ENCODE results near the gene TBX1.
A peak's percentile ranks its signal among the peaks of the same experiment; 100 is the strongest.

TBX1 gene

DNA sequence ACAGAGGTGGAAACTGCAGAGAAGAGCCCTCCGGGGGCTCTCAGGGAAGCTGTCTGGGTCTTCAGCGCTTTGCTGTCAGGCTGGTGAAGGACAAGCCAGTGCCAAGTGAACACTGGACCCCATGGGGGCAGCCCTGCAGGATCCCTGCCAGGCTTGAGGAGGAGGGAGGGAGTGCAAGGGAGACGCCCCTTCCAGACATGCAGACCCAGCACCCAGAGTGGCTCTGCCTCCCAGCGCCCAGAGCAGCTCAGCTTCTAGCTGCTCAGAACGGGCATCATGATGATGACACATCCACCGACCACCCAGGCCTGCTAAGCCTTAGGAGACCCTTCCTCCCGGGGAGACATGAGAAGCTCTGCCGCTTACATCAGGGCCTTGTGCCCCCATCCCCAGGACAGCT, 39.7 kb downstream of the TBX1 start:
- no peak for DNase-seq (ENCODE audit: low spot score)

- peak; percentile 52 for DNase-seq (ENCODE audit: low spot score)
These were observed 40.2 kb downstream of the TBX1 start for GRCh38 chr22:19800761-19801244.

DNA sequence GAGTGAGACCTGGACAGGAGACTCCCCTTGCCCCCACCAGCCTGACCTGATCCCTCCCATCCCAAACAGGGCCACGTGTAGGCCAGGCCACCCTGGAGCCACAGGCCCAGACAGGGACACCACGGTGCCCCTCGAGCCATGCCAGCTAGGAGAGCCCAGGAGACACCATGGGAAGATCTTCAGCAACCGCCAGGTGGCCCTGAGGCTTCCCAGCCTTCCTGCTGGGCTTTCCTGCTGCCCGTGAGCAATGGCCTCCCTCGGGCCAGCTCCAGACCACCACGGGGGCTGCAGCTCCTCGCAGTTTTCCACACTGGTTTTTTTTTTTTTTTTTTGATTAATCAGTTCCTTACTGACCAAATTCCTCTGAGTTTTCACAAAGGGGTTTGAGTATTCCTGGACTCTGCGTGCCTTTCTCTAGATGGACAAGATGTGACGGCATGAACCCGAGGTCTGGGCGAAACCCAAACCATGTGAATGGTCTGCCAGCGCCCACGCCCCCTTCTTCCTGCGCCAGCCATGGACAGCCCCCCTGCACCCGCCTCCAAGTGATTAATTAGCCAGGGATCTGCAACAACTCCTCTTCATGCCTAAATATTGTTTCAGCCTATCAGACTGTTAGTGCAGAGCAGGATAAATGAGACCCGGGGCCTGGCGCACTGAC, 40.9 kb downstream of the TBX1 start:
- no peak for DNase-seq (ENCODE audit: low spot score)

- no peak for DNase-seq (ENCODE audit: low spot score)
These were observed 41.7 kb downstream of the TBX1 start for GRCh38 chr22:19802001-19802893.

GRCh38 chr22:19802894-19803735, 42.5 kb downstream of the TBX1 start:
- no peak for DNase-seq (ENCODE audit: low spot score)

DNA sequence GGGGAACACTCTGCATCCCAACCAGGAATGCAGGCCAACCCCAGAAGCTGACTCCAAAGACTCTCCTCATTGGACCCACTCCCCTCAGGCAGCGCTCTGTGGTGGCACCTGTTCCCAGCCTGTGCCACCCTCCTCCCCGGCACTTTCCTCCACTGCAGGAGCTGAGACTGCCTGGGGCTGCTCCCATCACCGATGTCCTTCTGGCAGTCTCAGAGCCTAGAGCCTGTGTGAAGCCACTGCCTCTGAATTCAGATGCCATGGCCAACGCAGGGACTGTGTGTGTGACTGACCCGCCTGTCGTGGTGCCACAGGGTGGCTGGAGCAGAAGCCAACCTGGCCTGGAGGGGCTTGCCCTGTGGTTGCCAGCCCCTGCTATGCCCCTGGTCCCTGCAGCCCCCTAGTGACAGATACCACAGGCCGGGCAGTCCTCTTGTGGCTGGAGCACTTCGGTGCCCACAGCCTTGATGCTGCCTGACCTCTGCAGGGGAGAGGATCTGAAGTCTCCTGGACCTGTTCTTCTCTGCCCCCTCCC, 43.2 kb downstream of the TBX1 start:
- DNase-seq (ENCODE audit: low spot score) = no peak

DNA sequence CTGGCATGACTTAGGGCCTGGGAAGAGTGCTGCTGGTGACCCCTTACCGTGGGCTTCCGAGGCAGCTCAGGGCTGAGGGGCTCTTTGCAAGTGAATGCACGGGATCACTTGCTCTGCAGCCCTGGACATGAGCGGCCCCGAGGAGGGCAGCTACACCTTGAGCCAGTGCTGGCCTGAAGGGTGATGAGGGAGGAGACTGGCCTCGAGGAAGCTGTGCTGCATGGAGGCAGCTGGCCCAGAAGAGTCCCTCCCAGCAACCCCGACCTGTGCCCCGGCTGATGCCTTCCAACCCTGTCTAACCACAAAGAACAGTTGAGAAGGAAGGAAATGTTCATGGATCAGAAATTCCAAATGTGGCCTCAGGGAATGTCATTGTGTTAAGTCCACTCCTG, 45.2 kb downstream of the TBX1 start:
- no peak for DNase-seq (ENCODE audit: low spot score)

GRCh38 chr22:19806213-19807160, 45.9 kb downstream of the TBX1 start:
- no peak for DNase-seq (ENCODE audit: low spot score)

- no peak for DNase-seq (ENCODE audit: low spot score)
These were observed 46.8 kb downstream of the TBX1 start for GRCh38 chr22:19807161-19807913.

- no peak for DNase-seq (ENCODE audit: low spot score)
These were observed 47.6 kb downstream of the TBX1 start for GRCh38 chr22:19807914-19808872.

- DNase-seq (ENCODE audit: low spot score) = no peak
These were observed 48.4 kb downstream of the TBX1 start for GRCh38 chr22:19808873-19809478.

DNA sequence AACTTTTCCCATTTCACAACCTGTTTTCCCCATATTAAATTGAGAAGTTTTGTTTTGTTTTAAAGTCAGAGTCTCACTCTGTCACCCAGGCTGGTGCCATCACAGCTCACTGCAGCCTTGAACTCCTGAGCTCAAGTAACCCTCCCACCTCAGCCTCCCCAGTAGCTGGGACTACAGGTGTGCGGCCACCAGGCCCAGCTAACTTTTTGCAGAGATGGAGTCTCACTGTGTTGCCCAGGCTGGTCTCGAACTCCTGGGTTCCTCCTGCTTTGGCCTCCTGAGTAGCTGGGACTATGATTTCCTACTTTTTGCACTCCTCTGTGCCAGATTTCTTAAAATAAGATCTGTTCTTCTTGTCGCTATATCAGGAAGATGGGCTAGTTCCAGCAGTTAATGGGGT, 49.2 kb downstream of the TBX1 start:
- DNase-seq (ENCODE audit: low spot score) = no peak

DNA sequence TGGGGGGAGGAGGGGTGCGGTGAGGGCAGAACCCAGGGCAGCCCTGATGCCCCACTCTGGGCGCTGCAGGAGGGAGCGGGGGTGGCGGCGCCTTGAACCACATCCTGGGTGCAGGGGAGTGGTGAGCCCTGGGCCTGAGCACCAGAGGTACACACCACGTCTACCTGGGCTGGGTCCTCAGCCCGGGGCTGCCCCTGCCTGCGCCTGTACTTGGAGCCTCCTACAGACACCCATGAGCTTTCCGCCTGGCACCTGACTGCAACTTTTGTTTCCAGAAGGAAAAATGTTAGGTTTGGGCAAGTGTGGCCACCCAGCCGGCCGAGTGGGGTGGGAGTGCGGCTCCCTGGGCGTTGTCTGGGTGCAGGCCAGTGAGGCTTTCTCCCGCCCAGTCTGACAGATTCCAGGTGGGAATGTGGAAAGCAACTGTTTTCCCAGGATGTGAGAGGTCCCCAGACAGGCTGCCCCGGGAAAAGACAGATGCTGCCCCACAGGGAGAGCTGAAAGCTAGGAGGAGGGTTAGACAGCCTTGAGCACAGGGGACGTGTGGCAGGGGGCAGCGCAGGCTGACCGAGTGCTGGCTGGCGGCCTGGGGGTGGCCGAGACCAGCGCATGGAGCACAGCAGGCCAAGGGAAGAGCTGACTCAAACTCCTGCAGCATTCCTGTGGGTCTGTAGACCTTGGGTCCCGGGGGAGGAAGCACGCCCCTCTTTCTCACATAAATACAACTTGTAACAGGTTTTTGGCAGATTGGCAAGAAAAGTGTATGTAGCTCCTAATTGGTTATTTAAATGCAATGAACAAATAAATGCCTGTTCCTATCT, 50.0 kb downstream of the TBX1 start:
- DNase-seq (ENCODE audit: low spot score) = peak; percentile 77

- DNase-seq (ENCODE audit: low spot score) = no peak
These were observed 50.6 kb downstream of the TBX1 start for GRCh38 chr22:19811211-19811621.

DNA sequence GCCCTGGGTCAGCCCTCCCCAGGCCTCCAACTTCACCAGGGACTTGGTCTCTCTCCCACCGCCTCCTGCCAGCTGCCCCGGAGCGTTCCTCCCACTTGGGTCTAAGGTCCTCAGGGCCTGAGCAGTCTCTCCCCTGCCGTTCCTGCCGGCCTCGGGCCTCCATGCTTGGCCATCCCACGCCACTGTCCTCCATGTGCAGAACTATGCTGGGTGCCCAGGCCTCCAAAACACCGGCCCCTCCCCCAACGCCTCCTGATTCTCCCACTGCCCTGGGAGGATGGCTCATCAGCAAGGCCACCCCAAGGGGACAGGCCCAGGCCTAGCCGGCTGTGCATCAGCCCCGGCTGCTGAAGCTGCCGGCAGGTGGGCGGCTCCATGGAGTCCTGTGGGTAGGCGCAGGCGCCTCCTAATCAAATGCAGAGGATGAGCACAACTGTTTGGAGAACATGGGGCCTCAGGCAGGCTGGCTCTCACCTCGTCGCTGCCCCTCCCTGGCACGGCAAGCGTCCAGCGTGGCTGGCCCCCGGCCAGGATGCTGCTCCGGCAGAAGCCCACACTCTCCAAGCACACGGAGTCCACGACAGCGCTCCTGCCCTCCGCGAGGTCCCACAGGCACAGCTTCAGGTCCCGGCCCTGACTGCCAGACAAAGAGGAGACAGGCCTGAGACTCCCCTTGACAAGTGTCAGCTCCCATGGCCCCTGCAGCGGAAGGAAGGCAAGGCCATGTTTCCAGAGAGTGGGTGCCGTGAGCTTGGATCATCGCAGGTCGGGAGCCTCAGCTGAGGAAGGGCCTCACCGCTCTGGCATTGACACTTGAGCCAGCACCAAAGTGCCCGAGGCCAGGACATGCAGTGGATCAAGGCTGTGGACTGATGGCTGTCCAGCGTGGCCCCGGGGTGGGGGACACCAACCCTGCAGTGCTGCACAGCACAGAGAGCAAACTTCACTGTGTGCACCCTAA, 51.5 kb downstream of the TBX1 start:
- DNase-seq (ENCODE audit: low spot score) = no peak

- DNase-seq (ENCODE audit: low spot score) = no peak
These were observed 52.3 kb downstream of the TBX1 start for GRCh38 chr22:19812910-19813309.

- no peak for DNase-seq (ENCODE audit: low spot score)
These were observed 53.9 kb downstream of the TBX1 start for GRCh38 chr22:19814428-19814827.

Data from hepatic stellate cell (primary cell).